Measurements from ENCODE around the gene TUT4. TPM values are rescaled to one million over a fixed set of nuclear protein-coding genes. Genes with fewer than 3 reads are reported as not detected.

TUT4 gene
- total and polyA plus RNA-seq, 2 experiments from 2014 or later: 69.9 to 116 TPM

DNA sequence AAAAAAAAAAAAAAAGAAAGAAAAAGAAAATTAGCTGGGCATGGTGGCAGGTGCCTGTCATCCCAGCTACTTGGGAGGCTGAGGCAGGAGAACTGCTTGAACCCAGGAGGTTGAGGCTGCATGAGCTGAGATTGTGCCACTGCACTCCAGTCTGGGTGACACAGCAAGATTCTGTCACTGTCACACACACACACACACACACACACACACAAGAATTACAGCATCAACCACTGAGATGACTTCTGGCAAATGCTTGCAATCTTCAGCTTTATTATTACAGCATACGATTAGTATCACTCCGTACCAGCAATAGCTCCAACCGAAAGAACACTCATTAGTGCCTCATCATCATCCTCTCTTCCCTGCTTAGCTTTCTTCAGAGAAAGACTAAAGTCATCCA is 153.3 kb downstream of the TUT4 start:
- H3K4me3 ChIP-seq: no peak overlapping the region
- no peaks in the 10 kb centered on the region for H3K9me2 ChIP-seq (ENCODE audit: insufficient read depth)
- no peaks in the 10 kb centered on the region for H3K9me3 Mint-ChIP-seq
- H4K20me1 ChIP-seq (replicated peaks; ENCODE audit: insufficient read depth): peaks cover 45% of the 10 kb centered on the region
- peaks cover 10% of the 10 kb centered on the region for H3K4me1 ChIP-seq (ENCODE audit: insufficient read depth)
- ATAC-seq (no peak), DNase-seq (ENCODE audit: low spot score) (no peak)
- peaks cover 60% of the 10 kb centered on the region for H3K36me3 ChIP-seq (ENCODE audit: insufficient read depth)
- no peak for TF ChIP-seq EZH2phosphoT487 (IDR thresholded peaks at IDR 0.05; ENCODE audit: unreplicated experiment)
- TF ChIP-seq NANOG (IDR thresholded peaks at IDR 0.05; ENCODE audit: borderline replicate concordance): no peak
- TF ChIP-seq, protein P1, sequence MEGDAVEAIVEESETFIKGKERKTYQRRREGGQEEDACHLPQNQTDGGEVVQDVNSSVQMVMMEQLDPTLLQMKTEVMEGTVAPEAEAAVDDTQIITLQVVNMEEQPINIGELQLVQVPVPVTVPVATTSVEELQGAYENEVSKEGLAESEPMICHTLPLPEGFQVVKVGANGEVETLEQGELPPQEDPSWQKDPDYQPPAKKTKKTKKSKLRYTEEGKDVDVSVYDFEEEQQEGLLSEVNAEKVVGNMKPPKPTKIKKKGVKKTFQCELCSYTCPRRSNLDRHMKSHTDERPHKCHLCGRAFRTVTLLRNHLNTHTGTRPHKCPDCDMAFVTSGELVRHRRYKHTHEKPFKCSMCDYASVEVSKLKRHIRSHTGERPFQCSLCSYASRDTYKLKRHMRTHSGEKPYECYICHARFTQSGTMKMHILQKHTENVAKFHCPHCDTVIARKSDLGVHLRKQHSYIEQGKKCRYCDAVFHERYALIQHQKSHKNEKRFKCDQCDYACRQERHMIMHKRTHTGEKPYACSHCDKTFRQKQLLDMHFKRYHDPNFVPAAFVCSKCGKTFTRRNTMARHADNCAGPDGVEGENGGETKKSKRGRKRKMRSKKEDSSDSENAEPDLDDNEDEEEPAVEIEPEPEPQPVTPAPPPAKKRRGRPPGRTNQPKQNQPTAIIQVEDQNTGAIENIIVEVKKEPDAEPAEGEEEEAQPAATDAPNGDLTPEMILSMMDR (conservative IDR thresholded peaks at IDR 0.05; ENCODE audit: low read depth in 2 of 2): no peak
- TF ChIP-seq, protein P2, sequence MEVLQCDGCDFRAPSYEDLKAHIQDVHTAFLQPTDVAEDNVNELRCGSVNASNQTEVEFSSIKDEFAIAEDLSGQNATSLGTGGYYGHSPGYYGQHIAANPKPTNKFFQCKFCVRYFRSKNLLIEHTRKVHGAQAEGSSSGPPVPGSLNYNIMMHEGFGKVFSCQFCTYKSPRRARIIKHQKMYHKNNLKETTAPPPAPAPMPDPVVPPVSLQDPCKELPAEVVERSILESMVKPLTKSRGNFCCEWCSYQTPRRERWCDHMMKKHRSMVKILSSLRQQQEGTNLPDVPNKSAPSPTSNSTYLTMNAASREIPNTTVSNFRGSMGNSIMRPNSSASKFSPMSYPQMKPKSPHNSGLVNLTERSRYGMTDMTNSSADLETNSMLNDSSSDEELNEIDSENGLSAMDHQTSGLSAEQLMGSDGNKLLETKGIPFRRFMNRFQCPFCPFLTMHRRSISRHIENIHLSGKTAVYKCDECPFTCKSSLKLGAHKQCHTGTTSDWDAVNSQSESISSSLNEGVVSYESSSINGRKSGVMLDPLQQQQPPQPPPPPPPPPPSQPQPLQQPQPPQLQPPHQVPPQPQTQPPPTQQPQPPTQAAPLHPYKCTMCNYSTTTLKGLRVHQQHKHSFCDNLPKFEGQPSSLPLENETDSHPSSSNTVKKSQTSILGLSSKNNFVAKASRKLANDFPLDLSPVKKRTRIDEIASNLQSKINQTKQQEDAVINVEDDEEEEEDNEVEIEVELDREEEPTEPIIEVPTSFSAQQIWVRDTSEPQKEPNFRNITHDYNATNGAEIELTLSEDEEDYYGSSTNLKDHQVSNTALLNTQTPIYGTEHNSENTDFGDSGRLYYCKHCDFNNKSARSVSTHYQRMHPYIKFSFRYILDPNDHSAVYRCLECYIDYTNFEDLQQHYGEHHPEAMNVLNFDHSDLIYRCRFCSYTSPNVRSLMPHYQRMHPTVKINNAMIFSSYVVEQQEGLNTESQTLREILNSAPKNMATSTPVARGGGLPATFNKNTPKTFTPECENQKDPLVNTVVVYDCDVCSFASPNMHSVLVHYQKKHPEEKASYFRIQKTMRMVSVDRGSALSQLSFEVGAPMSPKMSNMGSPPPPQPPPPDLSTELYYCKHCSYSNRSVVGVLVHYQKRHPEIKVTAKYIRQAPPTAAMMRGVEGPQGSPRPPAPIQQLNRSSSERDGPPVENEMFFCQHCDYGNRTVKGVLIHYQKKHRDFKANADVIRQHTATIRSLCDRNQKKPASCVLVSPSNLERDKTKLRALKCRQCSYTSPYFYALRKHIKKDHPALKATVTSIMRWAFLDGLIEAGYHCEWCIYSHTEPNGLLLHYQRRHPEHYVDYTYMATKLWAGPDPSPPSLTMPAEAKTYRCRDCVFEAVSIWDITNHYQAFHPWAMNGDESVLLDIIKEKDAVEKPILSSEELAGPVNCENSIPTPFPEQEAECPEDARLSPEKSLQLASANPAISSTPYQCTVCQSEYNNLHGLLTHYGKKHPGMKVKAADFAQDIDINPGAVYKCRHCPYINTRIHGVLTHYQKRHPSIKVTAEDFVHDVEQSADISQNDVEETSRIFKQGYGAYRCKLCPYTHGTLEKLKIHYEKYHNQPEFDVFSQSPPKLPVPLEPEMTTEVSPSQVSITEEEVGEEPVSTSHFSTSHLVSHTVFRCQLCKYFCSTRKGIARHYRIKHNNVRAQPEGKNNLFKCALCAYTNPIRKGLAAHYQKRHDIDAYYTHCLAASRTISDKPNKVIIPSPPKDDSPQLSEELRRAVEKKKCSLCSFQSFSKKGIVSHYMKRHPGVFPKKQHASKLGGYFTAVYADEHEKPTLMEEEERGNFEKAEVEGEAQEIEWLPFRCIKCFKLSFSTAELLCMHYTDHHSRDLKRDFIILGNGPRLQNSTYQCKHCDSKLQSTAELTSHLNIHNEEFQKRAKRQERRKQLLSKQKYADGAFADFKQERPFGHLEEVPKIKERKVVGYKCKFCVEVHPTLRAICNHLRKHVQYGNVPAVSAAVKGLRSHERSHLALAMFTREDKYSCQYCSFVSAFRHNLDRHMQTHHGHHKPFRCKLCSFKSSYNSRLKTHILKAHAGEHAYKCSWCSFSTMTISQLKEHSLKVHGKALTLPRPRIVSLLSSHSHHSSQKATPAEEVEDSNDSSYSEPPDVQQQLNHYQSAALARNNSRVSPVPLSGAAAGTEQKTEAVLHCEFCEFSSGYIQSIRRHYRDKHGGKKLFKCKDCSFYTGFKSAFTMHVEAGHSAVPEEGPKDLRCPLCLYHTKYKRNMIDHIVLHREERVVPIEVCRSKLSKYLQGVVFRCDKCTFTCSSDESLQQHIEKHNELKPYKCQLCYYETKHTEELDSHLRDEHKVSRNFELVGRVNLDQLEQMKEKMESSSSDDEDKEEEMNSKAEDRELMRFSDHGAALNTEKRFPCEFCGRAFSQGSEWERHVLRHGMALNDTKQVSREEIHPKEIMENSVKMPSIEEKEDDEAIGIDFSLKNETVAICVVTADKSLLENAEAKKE (CRISPR knock-in tag; IDR thresholded peaks at IDR 0.05): no peak
- TF ChIP-seq ZNF114 (CRISPR knock-in tag; IDR thresholded peaks at IDR 0.05): no peak
- TF ChIP-seq STAT1 (IDR thresholded peaks at IDR 0.05; ENCODE audit: unreplicated experiment): no peak
- no peak for TF ChIP-seq EZH2 (IDR thresholded peaks at IDR 0.05; ENCODE audit: low read depth, unreplicated experiment)
- no peak for TF ChIP-seq JUNB (IDR thresholded peaks at IDR 0.05; ENCODE audit: unreplicated experiment)
- no peak for TF ChIP-seq ZNF331 (CRISPR knock-in tag; IDR thresholded peaks at IDR 0.05; ENCODE audit: low read depth)
- TF ChIP-seq, protein P3, sequence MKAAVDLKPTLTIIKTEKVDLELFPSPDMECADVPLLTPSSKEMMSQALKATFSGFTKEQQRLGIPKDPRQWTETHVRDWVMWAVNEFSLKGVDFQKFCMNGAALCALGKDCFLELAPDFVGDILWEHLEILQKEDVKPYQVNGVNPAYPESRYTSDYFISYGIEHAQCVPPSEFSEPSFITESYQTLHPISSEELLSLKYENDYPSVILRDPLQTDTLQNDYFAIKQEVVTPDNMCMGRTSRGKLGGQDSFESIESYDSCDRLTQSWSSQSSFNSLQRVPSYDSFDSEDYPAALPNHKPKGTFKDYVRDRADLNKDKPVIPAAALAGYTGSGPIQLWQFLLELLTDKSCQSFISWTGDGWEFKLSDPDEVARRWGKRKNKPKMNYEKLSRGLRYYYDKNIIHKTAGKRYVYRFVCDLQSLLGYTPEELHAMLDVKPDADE (IDR thresholded peaks at IDR 0.05): no peak
- TF ChIP-seq, protein P4, sequence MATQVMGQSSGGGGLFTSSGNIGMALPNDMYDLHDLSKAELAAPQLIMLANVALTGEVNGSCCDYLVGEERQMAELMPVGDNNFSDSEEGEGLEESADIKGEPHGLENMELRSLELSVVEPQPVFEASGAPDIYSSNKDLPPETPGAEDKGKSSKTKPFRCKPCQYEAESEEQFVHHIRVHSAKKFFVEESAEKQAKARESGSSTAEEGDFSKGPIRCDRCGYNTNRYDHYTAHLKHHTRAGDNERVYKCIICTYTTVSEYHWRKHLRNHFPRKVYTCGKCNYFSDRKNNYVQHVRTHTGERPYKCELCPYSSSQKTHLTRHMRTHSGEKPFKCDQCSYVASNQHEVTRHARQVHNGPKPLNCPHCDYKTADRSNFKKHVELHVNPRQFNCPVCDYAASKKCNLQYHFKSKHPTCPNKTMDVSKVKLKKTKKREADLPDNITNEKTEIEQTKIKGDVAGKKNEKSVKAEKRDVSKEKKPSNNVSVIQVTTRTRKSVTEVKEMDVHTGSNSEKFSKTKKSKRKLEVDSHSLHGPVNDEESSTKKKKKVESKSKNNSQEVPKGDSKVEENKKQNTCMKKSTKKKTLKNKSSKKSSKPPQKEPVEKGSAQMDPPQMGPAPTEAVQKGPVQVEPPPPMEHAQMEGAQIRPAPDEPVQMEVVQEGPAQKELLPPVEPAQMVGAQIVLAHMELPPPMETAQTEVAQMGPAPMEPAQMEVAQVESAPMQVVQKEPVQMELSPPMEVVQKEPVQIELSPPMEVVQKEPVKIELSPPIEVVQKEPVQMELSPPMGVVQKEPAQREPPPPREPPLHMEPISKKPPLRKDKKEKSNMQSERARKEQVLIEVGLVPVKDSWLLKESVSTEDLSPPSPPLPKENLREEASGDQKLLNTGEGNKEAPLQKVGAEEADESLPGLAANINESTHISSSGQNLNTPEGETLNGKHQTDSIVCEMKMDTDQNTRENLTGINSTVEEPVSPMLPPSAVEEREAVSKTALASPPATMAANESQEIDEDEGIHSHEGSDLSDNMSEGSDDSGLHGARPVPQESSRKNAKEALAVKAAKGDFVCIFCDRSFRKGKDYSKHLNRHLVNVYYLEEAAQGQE (IDR thresholded peaks at IDR 0.05; ENCODE audit: unreplicated experiment): no peak
- no peak for TF ChIP-seq CREB1 (CRISPR knock-in tag; IDR thresholded peaks at IDR 0.05; ENCODE audit: low read depth)
- no peak for TF ChIP-seq POLR2AphosphoS5 (IDR thresholded peaks at IDR 0.05; ENCODE audit: low read depth)
- no peak overlapping the region for H3K27ac ChIP-seq (ENCODE audit: low read depth)
- no peak overlapping the region; the same call in 1 of the 2 replicates for H3K27ac Mint-ChIP-seq
- H2AFZ ChIP-seq: no peak overlapping the region
- H3K4me2 ChIP-seq: no peak overlapping the region
- H3K4me1 Mint-ChIP-seq: peaks cover 11% of the 10 kb centered on the region; the same call in 1 of the 3 replicates
- no peak overlapping the region for H3K4me3 Mint-ChIP-seq
- H3K36me3 Mint-ChIP-seq (ENCODE audit: low read depth): peaks cover 80% of the 10 kb centered on the region
- H3K27me3 Mint-ChIP-seq (ENCODE audit: insufficient read depth, low read depth, poor library complexity): no peaks in the 10 kb centered on the region
- peaks cover 11% of the 10 kb centered on the region; the same call in 1 of the 2 replicates for H3F3A ChIP-seq (replicated peaks; ENCODE audit: low read depth)
- H3K27me3 ChIP-seq (ENCODE audit: insufficient read depth): no peaks in the 10 kb centered on the region
- H3K79me2 ChIP-seq (replicated peaks; ENCODE audit: insufficient read depth): peaks cover 74% of the 10 kb centered on the region

Data from GM23338 (cell line).